NCI-H128 (cell line): ENCODE measurements around the gene MLPH.

Experiments used
- DNase-seq: peaks from one replicate; lab custom pipeline; 2025; ENCODE audit not compliant: unreplicated experiment; lab: John Stamatoyannopoulos, UW

Gene MLPH

DNA sequence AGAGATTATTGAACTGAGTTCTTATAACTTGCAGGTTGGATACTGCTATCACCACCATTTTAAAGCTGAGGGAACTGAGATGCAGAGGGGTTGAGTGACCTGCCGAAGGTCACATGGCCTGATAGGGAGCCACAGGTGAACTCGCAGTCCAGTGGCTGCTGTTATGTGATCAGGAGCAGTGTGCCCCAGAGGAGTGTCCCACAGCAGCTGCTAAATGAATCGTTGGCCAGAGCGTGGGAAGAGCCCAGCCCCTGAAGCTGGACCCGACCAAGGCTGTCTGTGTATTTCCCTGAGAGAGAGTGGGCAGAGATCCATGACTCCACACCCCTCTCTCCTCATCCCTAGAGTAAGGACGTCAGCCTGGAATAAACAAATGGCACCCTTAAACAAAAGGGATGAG, 52.6 kb downstream of the MLPH start:
- no peak for DNase-seq

DNA sequence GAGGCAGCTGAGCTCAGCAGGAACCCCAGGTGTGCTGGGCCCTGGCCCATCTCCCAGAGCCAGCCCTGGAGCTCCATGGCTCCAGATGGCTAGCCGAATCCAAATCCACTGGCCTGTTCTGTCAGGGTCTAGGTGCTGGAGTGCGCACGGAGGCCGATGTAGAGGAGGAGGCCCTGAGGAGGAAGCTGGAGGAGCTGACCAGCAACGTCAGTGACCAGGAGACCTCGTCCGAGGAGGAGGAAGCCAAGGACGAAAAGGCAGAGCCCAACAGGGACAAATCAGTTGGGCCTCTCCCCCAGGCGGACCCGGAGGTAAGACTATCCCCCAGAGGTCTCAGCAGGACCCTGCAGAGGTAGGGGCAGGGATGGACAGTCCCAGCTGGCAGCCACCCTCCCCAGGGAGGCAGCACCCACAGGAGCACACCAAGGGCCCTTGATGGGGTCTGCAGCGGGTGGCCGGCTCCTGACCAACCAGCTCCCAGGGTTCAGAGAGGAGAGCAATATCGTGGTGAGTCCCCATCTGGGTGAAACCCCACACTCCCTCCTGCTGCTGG, 53.2 kb downstream of the MLPH start:
- no peak for DNase-seq

DNA sequence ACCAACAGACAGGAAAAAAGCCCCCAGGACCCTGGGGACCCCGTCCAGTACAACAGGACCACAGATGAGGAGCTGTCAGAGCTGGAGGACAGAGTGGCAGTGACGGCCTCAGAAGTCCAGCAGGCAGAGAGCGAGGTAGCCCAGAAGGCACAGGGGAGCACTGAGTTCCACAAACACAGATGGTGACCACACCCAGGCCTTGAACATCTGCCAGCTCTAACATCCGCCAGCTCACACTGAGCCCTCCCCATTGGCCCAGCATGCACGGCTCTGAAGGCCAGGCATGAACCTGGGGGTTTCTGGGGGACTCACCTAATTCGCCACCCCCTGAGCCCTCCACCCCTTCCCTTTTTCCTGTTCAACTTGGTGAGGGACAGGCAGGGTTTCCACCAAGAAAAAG, 53.8 kb downstream of the MLPH start:
- no peak for DNase-seq

DNA sequence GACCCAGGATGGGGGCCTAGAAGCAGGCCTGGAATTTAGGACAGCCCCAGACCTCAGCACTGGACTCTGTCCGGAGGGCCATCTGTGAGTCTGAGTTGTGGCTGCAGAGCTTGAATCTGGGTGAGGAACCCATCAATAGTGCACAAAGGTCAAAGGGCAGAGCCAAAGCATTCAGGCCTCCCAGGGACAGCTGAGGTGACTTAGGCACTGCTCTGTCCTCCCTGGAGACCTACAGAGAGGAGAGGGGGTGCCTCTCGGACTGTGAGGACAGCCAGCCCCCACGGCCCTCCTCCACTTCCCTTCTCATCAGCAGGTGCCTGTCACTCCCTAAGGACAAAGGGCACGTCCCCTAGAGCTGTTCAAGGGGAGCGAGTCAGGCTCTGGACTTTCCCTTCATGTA, 54.2 kb downstream of the MLPH start:
- DNase-seq, result no peak

DNA sequence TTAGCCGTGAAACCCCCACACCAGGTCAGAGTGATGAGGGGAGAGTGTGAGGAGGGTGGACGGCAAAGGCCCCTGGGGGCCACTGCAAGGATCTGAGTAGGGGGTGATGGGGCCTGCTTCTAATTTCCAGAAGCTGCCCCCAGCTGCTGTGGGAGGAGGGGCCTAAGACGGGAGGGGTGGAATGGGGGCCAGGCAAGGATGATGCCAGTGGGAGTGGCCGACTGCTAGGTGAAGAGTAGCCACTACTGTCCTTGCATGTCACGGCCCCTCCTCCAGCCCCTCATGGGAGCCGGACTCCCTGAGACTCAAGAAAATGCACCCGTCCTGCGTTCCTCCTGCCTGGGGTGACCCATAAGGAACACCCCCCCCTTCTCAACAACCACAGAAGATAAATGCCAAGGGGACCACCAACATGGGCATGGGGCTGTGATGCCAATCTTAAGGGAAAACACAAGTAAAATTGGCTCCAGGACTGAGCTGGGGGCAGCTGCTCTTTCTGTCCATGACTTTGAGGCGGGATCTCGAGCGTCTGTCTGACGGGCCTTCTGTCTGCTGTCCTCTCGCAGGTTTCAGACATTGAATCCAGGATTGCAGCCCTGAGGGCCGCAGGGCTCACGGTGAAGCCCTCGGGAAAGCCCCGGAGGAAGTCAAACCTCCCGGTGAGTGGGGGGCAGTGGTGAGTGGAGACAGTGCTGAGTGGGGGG, 55.1 kb downstream of the MLPH start:
- DNase-seq, result no peak

DNA sequence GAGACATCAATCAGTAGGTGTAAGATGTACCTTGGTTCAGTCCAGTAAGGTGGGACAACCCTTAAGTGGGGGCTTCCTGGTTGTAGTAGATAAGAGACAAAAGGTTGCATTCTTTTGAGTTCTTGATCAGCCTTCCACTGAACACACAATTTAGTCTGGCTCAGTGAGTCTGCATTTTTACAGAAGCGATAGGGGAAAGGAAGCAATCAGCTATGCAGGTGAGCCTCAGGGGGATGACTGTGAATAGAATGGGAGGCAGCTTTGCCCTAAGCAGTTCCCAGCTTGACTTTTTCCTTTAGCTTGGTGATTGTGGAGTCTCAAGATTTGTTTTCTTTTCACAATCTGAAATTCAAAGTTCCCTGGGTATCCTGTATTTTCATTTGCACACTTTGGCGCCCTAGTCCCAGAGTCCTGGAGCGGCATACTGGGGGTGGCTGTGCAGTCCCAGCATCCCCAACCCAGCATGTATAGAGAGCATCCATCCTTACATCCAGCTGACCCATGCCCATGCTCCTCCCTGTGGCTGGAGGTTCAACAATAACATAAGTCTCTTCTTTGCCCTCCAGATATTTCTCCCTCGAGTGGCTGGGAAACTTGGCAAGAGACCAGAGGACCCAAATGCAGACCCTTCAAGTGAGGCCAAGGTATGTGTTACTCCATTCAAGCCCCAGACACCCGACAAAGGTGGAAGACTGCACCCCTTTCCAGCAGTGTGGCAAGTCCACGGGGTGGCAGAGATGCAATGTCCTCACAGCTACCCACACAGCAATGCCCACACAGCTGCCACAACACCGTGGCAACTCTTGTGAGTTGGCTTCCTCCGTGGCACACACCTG, 59.2 kb downstream of the MLPH start:
- DNase-seq, result no peak

DNA sequence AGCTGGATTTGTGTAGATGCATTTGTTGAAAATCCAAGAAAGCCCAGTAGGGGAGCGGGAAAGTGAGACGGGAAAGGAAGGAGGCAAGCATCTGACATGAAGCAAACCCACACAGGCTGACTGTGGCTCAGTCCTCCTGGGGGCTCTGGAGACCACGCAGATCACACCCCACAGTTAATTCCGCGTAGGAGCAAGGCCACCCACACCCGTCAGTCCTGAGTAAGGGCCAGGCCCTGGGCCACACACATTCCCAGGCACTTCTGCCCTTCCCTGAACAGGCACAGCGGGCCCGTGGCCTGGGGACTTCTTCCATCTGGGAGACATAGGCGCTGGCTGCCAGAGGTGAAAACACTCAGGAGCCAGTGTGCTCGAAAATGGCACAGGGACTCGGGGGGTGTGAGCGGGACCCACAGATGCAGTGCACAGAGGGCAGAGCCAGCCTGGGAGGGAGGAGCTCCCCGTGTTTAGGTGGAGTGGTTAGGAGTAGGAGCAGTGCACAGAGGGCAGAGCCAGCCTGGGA, 59.9 kb downstream of the MLPH start:
- DNase-seq, result no peak

DNA sequence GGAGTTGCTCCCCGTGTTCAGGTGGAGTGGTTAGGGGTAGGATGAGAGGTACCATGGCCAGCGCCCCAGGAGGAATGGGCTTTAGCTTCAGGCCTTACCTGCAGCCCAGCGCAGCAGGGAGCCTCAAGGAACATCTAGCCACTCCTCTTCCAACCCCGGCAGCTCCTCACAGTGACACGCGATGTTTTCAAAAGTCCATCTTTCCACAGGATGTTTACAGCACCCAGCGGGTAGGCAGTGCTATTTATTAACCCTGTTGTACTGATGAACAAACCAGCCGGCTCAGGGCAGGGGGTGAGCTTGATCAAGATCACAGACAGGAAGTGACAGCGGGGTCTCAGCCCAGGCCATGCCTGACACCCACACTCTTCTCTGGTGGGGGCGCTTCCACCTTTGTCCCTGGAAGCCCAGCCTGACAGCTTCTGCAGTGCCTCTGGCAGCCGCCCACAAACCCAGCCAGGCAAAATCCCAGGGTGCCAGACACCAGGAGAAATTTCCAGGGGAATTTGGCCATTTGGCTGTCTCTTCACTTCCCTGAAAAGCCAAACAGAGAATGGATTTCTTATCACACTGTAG, 60.9 kb downstream of the MLPH start:
- no peak for DNase-seq

DNA sequence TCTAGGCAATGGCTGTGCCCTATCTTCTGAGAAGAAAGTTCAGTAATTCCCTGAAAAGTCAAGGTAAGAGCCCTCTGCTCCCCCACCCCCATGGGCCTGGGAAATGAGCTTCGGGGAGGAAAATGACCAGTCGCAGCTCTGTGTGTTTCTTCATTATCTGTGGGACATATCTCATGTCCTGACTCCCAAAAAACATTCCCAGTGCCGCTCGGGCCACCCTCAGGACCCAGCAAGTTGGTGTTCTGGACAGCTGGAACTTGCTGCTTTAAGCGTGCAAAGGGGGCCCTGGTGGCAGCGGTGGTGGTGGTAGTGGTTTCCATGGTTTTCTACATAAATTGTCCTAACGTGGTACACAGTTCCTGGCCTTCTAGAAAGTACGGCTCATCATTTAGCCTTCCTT, 62.2 kb downstream of the MLPH start:
- no peak for DNase-seq

DNA sequence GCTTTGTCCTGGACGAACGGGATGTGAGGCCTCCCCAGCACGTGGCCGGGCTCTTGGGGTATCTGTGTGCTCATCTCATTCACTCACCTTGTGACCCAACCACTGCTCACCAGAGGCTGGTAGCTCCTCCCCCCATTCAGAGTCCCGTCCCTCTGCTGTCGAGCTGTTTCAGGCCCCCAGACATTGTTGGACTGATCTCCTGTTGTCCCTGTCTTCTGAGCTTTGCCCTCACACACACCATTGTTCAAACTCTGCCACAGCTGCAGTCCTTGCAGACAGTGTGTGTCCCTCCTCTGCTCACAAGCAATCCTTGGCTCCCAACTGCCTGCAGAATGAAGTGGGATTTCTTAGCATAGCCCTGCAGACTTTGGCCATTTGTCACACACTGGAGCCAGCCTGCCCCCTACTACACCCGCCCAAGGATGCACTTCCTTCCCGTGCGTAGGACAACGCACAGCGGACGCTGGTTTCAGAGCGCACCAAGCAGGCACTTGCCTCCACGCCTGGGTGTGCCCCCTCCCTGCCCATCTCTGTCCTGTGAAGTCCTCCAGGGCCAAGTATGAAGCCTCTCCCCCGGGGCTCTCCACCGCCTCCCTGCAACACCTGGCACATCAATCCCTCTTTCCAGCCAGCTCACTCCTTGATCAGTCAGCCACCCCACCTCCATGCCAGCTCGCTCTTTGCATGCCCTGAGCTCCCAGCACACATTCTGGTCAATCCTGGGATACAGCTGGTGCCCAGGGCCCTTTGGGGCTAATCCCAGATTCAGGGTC, 62.8 kb downstream of the MLPH start:
- DNase-seq, result no peak

DNA sequence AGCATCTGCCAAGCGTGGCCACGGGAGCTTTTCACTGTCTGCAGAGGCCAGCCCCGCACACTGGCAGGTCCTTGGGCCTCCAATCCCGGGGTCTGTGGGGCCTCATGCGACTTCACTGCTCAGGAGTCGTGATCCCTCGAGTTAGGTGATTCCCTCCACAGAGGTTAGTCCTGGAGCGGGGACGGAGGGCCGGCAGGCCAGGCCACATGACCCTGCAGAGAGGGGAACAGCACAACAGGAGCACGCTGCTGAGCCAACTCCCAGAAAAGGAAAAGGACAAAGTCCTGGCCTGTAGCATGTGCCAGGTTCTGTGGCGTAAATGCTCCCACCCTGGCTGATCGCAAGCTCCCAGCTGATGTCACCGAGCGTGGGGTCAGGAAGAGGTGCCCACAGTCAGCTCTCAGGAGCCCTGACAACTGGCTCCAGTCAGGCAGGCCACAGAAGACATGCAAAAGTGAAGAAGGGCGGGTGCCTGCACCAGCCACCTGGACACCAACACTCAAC, 64.1 kb downstream of the MLPH start:
- no peak for DNase-seq

DNA sequence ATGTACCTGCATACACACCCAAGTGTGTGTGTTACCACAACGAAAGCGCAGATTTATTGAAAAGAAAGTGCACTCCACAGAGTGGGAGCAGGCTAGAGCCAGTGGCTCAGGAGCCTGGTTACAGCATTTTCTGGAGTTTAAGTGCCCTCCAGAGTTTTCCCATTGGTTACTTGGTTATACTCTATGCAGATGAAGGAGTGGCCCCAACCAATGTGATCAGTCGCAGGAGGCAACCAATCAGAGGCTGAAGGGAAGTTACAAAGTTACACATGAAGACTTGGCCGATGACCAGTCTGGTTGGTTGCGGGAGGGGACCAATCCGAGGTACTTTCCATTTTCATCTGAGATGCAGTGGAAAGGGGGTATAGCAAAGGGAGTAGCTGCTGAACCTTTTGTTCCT, 65.9 kb downstream of the MLPH start:
- no peak for DNase-seq

DNA sequence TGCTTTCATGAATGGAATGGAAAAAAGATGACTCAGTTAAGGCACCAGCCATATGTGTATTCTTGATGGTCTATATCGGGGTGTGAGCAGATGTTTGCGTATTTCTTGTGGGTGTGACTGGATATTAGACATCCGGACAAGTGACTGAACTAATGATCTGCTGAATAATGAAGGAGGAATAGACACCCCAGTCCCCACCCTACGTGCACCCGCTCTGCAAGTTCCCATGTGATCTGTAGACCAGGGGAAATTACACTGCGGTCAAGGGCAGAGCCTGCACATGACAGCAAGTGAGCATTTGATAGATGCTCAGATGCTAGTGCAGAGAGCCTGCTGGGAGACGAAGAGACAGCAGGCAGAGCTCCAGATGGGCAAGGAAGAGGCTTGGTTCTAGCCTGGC, 66.9 kb downstream of the MLPH start:
- no peak for DNase-seq

DNA sequence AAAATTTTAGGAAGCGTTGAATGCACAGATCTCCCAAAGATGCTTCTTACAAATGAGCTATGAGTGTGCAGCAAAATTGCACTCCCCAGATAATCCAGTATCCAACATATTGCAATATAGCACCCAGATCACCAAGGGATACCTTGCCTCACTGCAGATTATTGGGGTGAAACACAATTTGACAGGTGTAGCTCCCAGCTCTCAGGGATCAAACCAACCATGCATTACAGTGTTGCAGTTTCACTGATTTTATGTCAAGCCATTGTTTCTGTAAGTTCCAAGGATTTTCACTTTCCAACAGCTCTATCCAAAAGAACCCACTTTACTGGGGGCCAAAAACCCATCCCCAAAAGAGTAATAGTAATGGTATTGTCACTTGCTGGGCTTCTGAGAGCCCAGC, 68.5 kb downstream of the MLPH start:
- no peak for DNase-seq

DNA sequence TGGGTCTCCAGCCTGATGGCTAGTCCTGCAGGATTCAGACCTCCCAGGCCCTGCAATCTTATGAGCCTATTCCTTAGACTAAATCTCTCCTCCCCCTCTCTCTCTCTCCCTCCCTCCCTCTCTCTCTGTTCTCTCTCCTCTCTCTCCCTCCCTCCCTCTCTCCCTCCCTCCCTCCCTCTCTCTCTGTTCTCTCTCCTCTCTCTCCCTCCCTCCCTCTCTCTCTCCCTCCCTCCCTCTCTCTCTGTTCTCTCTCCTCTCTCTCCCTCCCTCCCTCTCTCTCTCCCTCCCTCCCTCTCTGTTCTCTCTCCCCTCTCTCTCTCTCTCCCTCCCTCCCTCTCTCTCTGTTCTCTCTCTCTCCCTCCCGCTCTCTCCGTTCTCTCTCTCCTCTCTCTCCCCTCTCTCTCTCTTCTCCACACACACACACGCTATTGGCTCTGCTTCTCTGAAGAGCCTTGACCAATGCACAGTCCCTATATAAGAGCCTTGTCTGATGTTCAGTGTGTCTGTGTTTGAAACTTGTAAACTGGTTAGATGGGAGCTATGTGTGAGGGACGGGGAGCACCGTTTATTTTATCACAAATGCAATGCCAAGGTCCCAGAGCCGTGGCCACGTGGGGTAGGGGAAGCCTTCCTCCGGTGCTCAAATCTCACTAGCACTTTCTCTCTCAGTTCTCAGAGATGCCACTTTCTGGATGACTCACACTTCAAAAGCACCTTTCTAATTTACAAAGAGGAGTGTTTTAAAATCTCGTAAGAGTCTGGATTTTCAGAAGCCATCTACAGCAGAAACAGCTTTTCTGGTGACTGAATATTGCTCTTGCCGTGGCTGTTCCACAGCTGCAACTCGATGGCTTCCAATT, 70.0 kb downstream of the MLPH start:
- no peak for DNase-seq

DNA sequence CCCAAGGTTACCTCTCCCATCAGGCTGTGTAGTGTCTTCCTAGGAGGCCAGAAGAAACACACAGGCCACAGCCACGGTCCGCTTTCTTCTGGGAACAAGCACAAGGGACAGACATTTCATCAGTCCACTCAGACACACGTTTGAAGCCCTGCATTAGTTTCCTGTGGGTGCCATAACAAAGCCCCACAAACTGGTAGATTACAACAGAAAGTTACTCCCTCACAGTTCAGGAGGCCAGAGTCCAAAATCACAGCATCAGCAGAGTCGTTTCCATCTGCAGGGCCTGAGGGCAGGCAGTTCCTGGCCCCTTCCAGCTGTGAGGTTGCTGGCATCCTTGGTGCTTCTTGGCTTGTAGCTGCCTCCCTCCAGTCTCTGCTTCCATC, 70.6 kb downstream of the MLPH start:
- no peak for DNase-seq

DNA sequence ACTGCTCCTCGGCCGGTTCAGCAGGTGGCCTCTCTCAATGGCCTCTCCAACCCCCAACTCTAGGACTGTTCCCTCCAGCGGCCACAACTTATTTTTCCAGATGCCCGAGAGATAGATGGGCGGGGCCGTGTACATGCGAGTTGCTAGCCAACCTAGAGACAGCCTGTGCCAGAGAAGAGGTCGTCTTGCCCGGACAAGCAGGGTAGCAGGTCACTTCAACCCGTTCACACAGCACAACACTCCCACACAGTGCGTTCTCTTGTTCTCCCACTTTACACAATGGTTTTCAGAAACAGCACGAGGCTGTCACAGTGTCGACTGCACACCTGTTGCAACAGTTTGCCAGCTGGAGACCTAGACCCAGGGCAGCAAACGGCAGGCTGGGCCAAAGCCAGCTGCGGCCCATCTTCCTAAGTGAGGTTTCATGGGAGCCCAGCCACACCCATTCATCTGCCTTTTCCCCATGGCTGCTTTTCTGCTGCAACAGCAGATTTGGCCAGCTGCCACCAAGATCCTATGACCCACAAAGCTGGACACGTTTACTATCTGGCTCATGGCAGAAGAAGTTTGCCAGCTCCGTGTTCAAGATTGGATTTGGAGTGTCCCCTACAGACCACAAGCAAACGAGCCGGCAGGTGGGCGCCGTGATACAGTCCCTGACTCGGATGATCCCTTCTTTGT, 72.0 kb downstream of the MLPH start:
- DNase-seq, result peak; percentile 30

DNA sequence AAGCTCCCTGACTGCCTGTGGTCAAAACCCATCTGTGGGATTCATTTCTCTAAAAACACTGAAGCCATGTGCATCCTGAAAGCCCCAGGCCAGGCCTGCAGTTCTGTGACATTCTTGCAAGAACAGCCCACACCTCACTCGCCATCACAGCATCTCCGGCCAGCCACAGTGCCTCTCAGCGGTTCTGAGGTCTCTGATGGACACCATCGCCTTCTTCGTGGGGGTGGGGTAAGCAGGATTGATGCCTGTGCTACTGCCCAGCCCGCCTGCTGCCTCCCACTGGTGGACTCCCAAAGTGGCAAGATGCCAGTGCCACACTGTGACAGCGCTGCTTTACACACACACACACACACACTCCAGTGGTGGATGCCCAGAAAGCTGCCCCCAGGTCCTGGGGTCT, 74.2 kb downstream of the MLPH start:
- no peak for DNase-seq

DNA sequence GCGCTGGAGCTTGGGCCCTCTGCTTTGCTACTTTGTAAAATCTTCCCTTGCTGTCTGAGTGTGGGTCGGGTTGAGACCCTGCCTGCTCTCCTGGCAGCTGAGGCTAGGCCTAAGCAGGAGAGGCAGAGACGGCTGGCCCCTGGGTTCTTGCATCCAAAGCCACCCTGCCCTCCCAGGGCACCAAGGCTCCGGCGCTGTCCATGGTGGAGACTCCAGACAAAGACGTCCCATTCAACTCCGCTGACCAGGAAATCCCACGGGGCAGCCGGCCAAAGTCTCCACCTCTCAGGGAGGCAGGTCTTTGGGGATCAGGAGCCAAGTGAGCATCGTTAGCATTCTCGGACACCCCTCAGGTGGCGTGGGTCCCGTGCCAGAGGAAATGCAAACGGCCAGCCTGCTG, 76.8 kb downstream of the MLPH start:
- no peak for DNase-seq
